ENCODE data around the gene ZNF853. TPM values are rescaled to one million over a fixed set of nuclear protein-coding genes. Genes with fewer than 3 reads are reported as not detected.
A peak's percentile ranks its signal among the peaks of the same experiment; 100 is the strongest.
"Not testable (repeated sequence)": the region's sequence is repeated elsewhere in the genome, so short reads cannot be mapped to it uniquely, and the experiment has no call there.

Gene ZNF853
- total RNA-seq, 1 donor from 2014 or later = 13.7 TPM

- no peak for DNase-seq (ENCODE audit: low spot score, unreplicated experiment)
- Mint-ChIP-seq H3K27ac (no peak overlapping the region), H3K4me1 (ENCODE audit: low read depth) (peaks cover 2% of the 10 kb centered on the region), H3K36me3 (ENCODE audit: insufficient read depth) (peaks cover 3% of the 10 kb centered on the region), H3K9me3 (ENCODE audit: low read depth) (no peaks in the 10 kb centered on the region), H3K4me3 (ENCODE audit: low read depth) (no peak overlapping the region), H3K27me3 (no peaks in the 10 kb centered on the region)
- TF ChIP-seq, protein P1, sequence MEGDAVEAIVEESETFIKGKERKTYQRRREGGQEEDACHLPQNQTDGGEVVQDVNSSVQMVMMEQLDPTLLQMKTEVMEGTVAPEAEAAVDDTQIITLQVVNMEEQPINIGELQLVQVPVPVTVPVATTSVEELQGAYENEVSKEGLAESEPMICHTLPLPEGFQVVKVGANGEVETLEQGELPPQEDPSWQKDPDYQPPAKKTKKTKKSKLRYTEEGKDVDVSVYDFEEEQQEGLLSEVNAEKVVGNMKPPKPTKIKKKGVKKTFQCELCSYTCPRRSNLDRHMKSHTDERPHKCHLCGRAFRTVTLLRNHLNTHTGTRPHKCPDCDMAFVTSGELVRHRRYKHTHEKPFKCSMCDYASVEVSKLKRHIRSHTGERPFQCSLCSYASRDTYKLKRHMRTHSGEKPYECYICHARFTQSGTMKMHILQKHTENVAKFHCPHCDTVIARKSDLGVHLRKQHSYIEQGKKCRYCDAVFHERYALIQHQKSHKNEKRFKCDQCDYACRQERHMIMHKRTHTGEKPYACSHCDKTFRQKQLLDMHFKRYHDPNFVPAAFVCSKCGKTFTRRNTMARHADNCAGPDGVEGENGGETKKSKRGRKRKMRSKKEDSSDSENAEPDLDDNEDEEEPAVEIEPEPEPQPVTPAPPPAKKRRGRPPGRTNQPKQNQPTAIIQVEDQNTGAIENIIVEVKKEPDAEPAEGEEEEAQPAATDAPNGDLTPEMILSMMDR (IDR thresholded peaks at IDR 0.05; ENCODE audit: unreplicated experiment) = no peak
Observed at GRCh38 chr7:6628045-6628444, 12.6 kb downstream of the ZNF853 start.

GRCh38 chr7:6630007-6630849 lies 14.8 kb downstream of the ZNF853 start:
- no peak overlapping the region for H3K27ac Mint-ChIP-seq
- TF ChIP-seq, protein P1 (IDR thresholded peaks at IDR 0.05; ENCODE audit: unreplicated experiment) = no peak
- H3K4me3 Mint-ChIP-seq (ENCODE audit: low read depth) = no peak overlapping the region
- peaks cover 2% of the 10 kb centered on the region for H3K4me1 Mint-ChIP-seq (ENCODE audit: low read depth)
- no peak for DNase-seq (ENCODE audit: low spot score, unreplicated experiment)
- H3K36me3 Mint-ChIP-seq (ENCODE audit: insufficient read depth) = peaks cover 1% of the 10 kb centered on the region
- no peaks in the 10 kb centered on the region for H3K27me3 Mint-ChIP-seq
- H3K9me3 Mint-ChIP-seq (ENCODE audit: low read depth) = no peaks in the 10 kb centered on the region

- Mint-ChIP-seq H3K36me3 (ENCODE audit: insufficient read depth) (peaks cover 1% of the 10 kb centered on the region), H3K9me3 (ENCODE audit: low read depth) (no peaks in the 10 kb centered on the region), H3K27ac (no peak overlapping the region), H3K4me1 (ENCODE audit: low read depth) (peaks cover 3% of the 10 kb centered on the region), H3K27me3 (no peaks in the 10 kb centered on the region), H3K4me3 (ENCODE audit: low read depth) (no peak overlapping the region)
- DNase-seq (ENCODE audit: low spot score, unreplicated experiment) = no peak
- TF ChIP-seq, protein P1 (IDR thresholded peaks at IDR 0.05; ENCODE audit: unreplicated experiment) = no peak
Observed at GRCh38 chr7:6631605-6632004, 16.2 kb downstream of the ZNF853 start.

DNA sequence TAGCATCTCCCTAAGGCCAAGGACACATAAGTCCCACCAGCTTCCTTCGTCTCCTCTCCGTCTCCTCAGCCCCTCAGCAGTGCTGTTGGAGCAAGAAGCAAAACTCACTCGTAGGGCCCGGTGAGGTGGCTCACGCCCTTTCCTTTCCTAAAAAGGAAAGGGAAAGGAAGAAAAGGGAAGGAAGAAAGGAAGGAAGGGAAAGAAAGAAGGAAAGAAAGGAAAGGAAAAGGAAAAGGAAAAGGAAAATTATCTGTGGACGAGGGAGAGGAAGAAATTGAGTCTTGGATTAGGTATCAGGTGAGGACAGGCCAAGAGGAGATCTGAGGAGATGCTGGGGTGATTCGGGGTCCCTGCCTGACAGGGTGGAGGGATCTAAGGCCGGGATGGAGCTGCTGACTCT lies 18.6 kb downstream of the ZNF853 start:
- no peaks in the 10 kb centered on the region for H3K36me3 Mint-ChIP-seq (ENCODE audit: insufficient read depth)
- no peaks in the 10 kb centered on the region for H3K9me3 Mint-ChIP-seq (ENCODE audit: low read depth)
- TF ChIP-seq, protein P1 (IDR thresholded peaks at IDR 0.05; ENCODE audit: unreplicated experiment) = no peak
- H3K4me3 Mint-ChIP-seq (ENCODE audit: low read depth) = peak overlapping the region; percentile 42
- no peak for DNase-seq (ENCODE audit: low spot score, unreplicated experiment)
- H3K4me1 Mint-ChIP-seq (ENCODE audit: low read depth) = peaks cover 10% of the 10 kb centered on the region
- no peaks in the 10 kb centered on the region for H3K27me3 Mint-ChIP-seq
- H3K27ac Mint-ChIP-seq = peak overlapping the region; percentile 1

GRCh38 chr7:6634971-6635370 lies 19.6 kb downstream of the ZNF853 start:
- not testable (repeated sequence) for H3K27ac Mint-ChIP-seq; DNase-seq (ENCODE audit: low spot score, unreplicated experiment); H3K9me3 Mint-ChIP-seq (ENCODE audit: low read depth); H3K27me3 Mint-ChIP-seq; H3K36me3 Mint-ChIP-seq (ENCODE audit: insufficient read depth)
- peak overlapping the region; percentile 80 for H3K4me3 Mint-ChIP-seq (ENCODE audit: low read depth)
- H3K4me1 Mint-ChIP-seq (ENCODE audit: low read depth) = peaks cover 11% of the 10 kb centered on the region
